Osteocyte (in vitro differentiated cells): ENCODE results near the gene SPDYE4. TPM values are rescaled to one million over a fixed set of nuclear protein-coding genes. Genes with fewer than 3 reads are reported as not detected.

Source experiments
- DNase-seq: peaks from one replicate; pipeline ENCODE4 v3.0.0; 2021; ENCODE audit warnings: mixed read lengths; ENCODE audit not compliant: unreplicated experiment; ENCODE audit errors: extremely low spot score
- H3K27ac Mint-ChIP-seq: one replicate; pipeline ENCODE4 v1.8.0; 2021; ENCODE audit warnings: mild to moderate bottlenecking, mixed read lengths; ENCODE audit not compliant: unreplicated experiment
- H3K27me3 Mint-ChIP-seq: one replicate; pipeline ENCODE4 v1.8.0; 2021; ENCODE audit warnings: mixed read lengths; ENCODE audit not compliant: unreplicated experiment
- H3K36me3 Mint-ChIP-seq: one replicate; pipeline ENCODE4 v1.8.0; 2021; ENCODE audit warnings: mixed read lengths; ENCODE audit not compliant: unreplicated experiment
- H3K4me1 Mint-ChIP-seq: one replicate; pipeline ENCODE4 v1.8.0; 2021; ENCODE audit warnings: mixed read lengths; ENCODE audit not compliant: unreplicated experiment
- H3K4me3 Mint-ChIP-seq: one replicate; pipeline ENCODE4 v1.8.0; 2021; ENCODE audit warnings: mild to moderate bottlenecking, moderate library complexity, mixed read lengths; ENCODE audit not compliant: unreplicated experiment
- H3K9me3 Mint-ChIP-seq: one replicate; pipeline ENCODE4 v1.8.0; 2021; ENCODE audit warnings: mixed read lengths; ENCODE audit not compliant: unreplicated experiment
- CTCF ChIP-seq: fragments of 200-600 bp; sonication (generic); IDR thresholded peaks from 2 replicates; pipeline ENCODE4 v1.5.0; 2021; ENCODE audit warnings: antibody characterized with exemption, mild to moderate bottlenecking, moderate library complexity
- total RNA-seq: library from RNA; stranded (reverse); gene quantifications from 2 replicates; pipeline ENCODE4 v1.2.1, GENCODE V29; 2021

SPDYE4 gene
- total RNA-seq, 1 donor from 2014 or later = not detected

GRCh38 chr17:8735336-8735939 lies 22.9 kb downstream of the SPDYE4 start:
- H3K27ac Mint-ChIP-seq = no peak overlapping the region
- no peaks in the 10 kb centered on the region for H3K36me3 Mint-ChIP-seq
- H3K27me3 Mint-ChIP-seq = peaks cover 41% of the 10 kb centered on the region
- peaks cover 6% of the 10 kb centered on the region for H3K4me1 Mint-ChIP-seq
- no peaks in the 10 kb centered on the region for H3K9me3 Mint-ChIP-seq
- TF ChIP-seq CTCF = no peak
- no peak overlapping the region for H3K4me3 Mint-ChIP-seq
- no peak for DNase-seq

- no peak for DNase-seq
- Mint-ChIP-seq H3K9me3 (no peaks in the 10 kb centered on the region), H3K4me3 (no peak overlapping the region), H3K36me3 (no peaks in the 10 kb centered on the region), H3K27me3 (peaks cover 41% of the 10 kb centered on the region), H3K4me1 (peaks cover 6% of the 10 kb centered on the region), H3K27ac (no peak overlapping the region)
- TF ChIP-seq CTCF = no peak
Measured at GRCh38 chr17:8734876-8735275, 23.5 kb downstream of the SPDYE4 start.

DNA sequence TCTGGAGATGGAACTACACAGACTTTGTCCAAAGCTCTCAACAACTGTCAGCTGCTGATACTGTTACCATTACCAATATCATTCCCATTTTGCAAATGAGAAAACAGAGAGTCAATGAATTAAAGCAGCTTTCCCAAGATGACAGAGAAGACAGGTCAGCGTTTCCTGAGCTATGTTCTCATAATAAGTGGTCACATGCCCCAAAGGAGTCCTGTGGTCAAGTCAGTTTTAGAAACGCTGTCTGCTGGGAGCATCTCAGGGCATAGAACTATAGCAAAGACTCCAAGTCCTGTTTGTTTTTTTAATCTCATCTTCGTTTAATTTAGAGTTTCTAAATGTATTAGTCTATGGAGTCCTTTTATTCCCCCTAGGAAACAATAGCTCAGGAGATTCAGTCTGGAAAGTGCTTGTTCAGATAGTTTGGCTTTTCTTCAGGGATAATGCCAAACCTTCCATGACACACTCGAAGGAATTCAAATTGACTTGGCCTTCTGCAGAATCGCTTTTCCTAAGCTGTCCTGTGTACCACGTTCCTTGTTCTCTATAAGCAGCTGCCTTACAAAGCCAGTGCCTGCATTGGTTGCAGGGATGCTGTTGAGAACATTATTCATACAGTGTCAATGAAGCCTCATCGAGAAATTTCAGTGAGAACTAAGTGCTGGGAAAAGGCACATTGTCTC lies 25.8 kb downstream of the SPDYE4 start:
- no peak overlapping the region for H3K27ac Mint-ChIP-seq
- H3K9me3 Mint-ChIP-seq = no peaks in the 10 kb centered on the region
- peaks cover 26% of the 10 kb centered on the region for H3K27me3 Mint-ChIP-seq
- H3K4me1 Mint-ChIP-seq = peaks cover 2% of the 10 kb centered on the region
- TF ChIP-seq CTCF = no peak
- no peaks in the 10 kb centered on the region for H3K36me3 Mint-ChIP-seq
- no peak overlapping the region for H3K4me3 Mint-ChIP-seq
- DNase-seq = no peak

- H3K27me3 Mint-ChIP-seq = peaks cover 7% of the 10 kb centered on the region
- no peaks in the 10 kb centered on the region for H3K36me3 Mint-ChIP-seq
- no peak overlapping the region for H3K4me3 Mint-ChIP-seq
- H3K9me3 Mint-ChIP-seq = no peaks in the 10 kb centered on the region
- no peak for DNase-seq
- TF ChIP-seq CTCF = no peak
- peaks cover 2% of the 10 kb centered on the region for H3K4me1 Mint-ChIP-seq
- no peak overlapping the region for H3K27ac Mint-ChIP-seq
Measured at GRCh38 chr17:8729860-8730259, 28.5 kb downstream of the SPDYE4 start.

GRCh38 chr17:8729421-8729820 lies 28.9 kb downstream of the SPDYE4 start:
- Mint-ChIP-seq H3K36me3 (no peaks in the 10 kb centered on the region), H3K4me1 (peaks cover 2% of the 10 kb centered on the region), H3K27me3 (peaks cover 7% of the 10 kb centered on the region), H3K4me3 (no peak overlapping the region), H3K9me3 (no peaks in the 10 kb centered on the region), H3K27ac (no peak overlapping the region)
- no peak for TF ChIP-seq CTCF
- no peak for DNase-seq
